Astrocyte of the cerebellum (primary cell): Measurements from ENCODE around the gene NPPC.

ENCODE experiments used
- DNase-seq: peaks from one replicate; pipeline ENCODE4 v3.0.0-alpha.2; 2011; ENCODE audit warnings: low read depth
- H3K4me3 ChIP-seq: 2 replicates; pipeline ENCODE4 v1.5.1; 2011; ENCODE audit warnings: mild to moderate bottlenecking, low read depth, low read length, moderate library complexity
- CTCF ChIP-seq: IDR thresholded peaks from 2 replicates; pipeline ENCODE4 v1.5.1; 2012; ENCODE audit warnings: low read length, low read depth, moderate library complexity, mild to moderate bottlenecking; ENCODE audit errors: missing control alignments
- in situ Hi-C: cut with HindIII; loops from 2 replicates; pipeline ENCODE4 v1.10.0; 2017; ENCODE audit warnings: low sequenced_read_pairs

Gene NPPC

GRCh38 chr2:231926180-231926741 lies at the start of gene NPPC:
Gene NPPC, minus strand, starts transcription at chr2:231926396. Its CDS starts 147 bp downstream, at chr2:231926249.
- peak within 1 kb of the TSS; percentile 35 for H3K4me3 ChIP-seq
- no peak for DNase-seq
- in situ Hi-C loops: no loop called here
- TF ChIP-seq CTCF: peak; percentile 36

- in situ Hi-C loops: no loop called here
These were observed 48.8 kb upstream of the NPPC start for GRCh38 chr2:231975001-231975400.

GRCh38 chr2:231970461-231970860 lies 44.3 kb upstream of the NPPC start:
- DNase-seq: no peak
- in situ Hi-C loops: no loop called here
- no peak overlapping the region for H3K4me3 ChIP-seq
- TF ChIP-seq CTCF: no peak

More at GRCh38 chr2:231975001-231975400, 48.8 kb upstream of the NPPC start:
- no peak overlapping the region for H3K4me3 ChIP-seq
- DNase-seq: no peak
- no peak for TF ChIP-seq CTCF

- no peak for TF ChIP-seq CTCF
- DNase-seq: no peak
- in situ Hi-C loops: no loop called here
- no peak overlapping the region for H3K4me3 ChIP-seq
These were observed 42.6 kb upstream of the NPPC start for GRCh38 chr2:231968820-231969219.

GRCh38 chr2:231966886-231967285 lies 40.7 kb upstream of the NPPC start:
- DNase-seq: no peak
- no peak for TF ChIP-seq CTCF
- H3K4me3 ChIP-seq: no peak overlapping the region
- in situ Hi-C loops: no loop called here

GRCh38 chr2:231965102-231965501 lies 38.9 kb upstream of the NPPC start:
- in situ Hi-C loops: no loop called here
- DNase-seq: no peak
- no peak for TF ChIP-seq CTCF
- no peak overlapping the region for H3K4me3 ChIP-seq
